Measurements from ENCODE around the gene MNS1.
"Not testable (repeated sequence)": the region's sequence is repeated elsewhere in the genome, so short reads cannot be mapped to it uniquely, and the experiment has no call there.

MNS1 gene

GRCh38 chr15:56464893-56465520 is at the start of gene MNS1:
MNS1 (minus strand) TSS chr15:56465137; CDS start chr15:56464972, 165 bp downstream.
- peak; percentile 12 for DNase-seq (ENCODE audit: low read depth)

- no peak for DNase-seq (ENCODE audit: low read depth)
Measured at GRCh38 chr15:56496635-56497034, 31.7 kb upstream of the MNS1 start.

- DNase-seq (ENCODE audit: low read depth): no peak
Measured at GRCh38 chr15:56495533-56495932, 30.6 kb upstream of the MNS1 start.

- no peak for DNase-seq (ENCODE audit: low read depth)
Measured at GRCh38 chr15:56495053-56495452, 30.1 kb upstream of the MNS1 start.

- no peak for DNase-seq (ENCODE audit: low read depth)
Measured at GRCh38 chr15:56492791-56493555, 28.0 kb upstream of the MNS1 start.

- DNase-seq (ENCODE audit: low read depth): no peak
Measured at GRCh38 chr15:56492236-56492635, 27.3 kb upstream of the MNS1 start.

GRCh38 chr15:56491110-56491722 is 26.3 kb upstream of the MNS1 start:
- DNase-seq (ENCODE audit: low read depth): peak; percentile 17

GRCh38 chr15:56490461-56490860 is 25.5 kb upstream of the MNS1 start:
- no peak for DNase-seq (ENCODE audit: low read depth)

- DNase-seq (ENCODE audit: low read depth): not testable (repeated sequence)
Measured at GRCh38 chr15:56486206-56486605, 21.3 kb upstream of the MNS1 start.

GRCh38 chr15:56485426-56485825 is 20.5 kb upstream of the MNS1 start:
- DNase-seq (ENCODE audit: low read depth): not testable (repeated sequence)

- no peak for DNase-seq (ENCODE audit: low read depth)
Measured at GRCh38 chr15:56484287-56484686, 19.4 kb upstream of the MNS1 start.

GRCh38 chr15:56475351-56475750 is 10.4 kb upstream of the MNS1 start:
- no peak for DNase-seq (ENCODE audit: low read depth)

- DNase-seq (ENCODE audit: low read depth): no peak
Measured at GRCh38 chr15:56473017-56473416, 8.1 kb upstream of the MNS1 start.

- DNase-seq (ENCODE audit: low read depth): no peak
Measured at GRCh38 chr15:56472278-56472677, 7.3 kb upstream of the MNS1 start.

- no peak for DNase-seq (ENCODE audit: low read depth)
Measured at GRCh38 chr15:56471440-56472069, 6.6 kb upstream of the MNS1 start.

- DNase-seq (ENCODE audit: low read depth): no peak
Measured at GRCh38 chr15:56469483-56469882, 4.5 kb upstream of the MNS1 start.

- no peak for DNase-seq (ENCODE audit: low read depth)
Measured at GRCh38 chr15:56468401-56468800, 3.5 kb upstream of the MNS1 start.

- DNase-seq (ENCODE audit: low read depth): no peak
Measured at GRCh38 chr15:56467616-56468015, 2.7 kb upstream of the MNS1 start.

GRCh38 chr15:56460947-56461346 is 4.0 kb downstream of the MNS1 start:
- DNase-seq (ENCODE audit: low read depth): no peak

- DNase-seq (ENCODE audit: low read depth): no peak
Measured at GRCh38 chr15:56460071-56460470, 4.9 kb downstream of the MNS1 start.

GRCh38 chr15:56459096-56459495 is 5.8 kb downstream of the MNS1 start:
- DNase-seq (ENCODE audit: low read depth): no peak

- no peak for DNase-seq (ENCODE audit: low read depth)
Measured at GRCh38 chr15:56456229-56456628, 8.7 kb downstream of the MNS1 start.

- DNase-seq (ENCODE audit: low read depth): no peak
Measured at GRCh38 chr15:56454836-56455235, 10.1 kb downstream of the MNS1 start.
